GM18499 (cell line): ENCODE results near the gene KRT72.

ENCODE experiments used
- ATAC-seq: cut with Tn5 transposase; IDR thresholded peaks from one replicate; pipeline ENCODE4 v1.9.1; 2021; ENCODE audit warnings: moderate number of reproducible peaks; ENCODE audit not compliant: insufficient read depth, unreplicated experiment

Gene KRT72

DNA sequence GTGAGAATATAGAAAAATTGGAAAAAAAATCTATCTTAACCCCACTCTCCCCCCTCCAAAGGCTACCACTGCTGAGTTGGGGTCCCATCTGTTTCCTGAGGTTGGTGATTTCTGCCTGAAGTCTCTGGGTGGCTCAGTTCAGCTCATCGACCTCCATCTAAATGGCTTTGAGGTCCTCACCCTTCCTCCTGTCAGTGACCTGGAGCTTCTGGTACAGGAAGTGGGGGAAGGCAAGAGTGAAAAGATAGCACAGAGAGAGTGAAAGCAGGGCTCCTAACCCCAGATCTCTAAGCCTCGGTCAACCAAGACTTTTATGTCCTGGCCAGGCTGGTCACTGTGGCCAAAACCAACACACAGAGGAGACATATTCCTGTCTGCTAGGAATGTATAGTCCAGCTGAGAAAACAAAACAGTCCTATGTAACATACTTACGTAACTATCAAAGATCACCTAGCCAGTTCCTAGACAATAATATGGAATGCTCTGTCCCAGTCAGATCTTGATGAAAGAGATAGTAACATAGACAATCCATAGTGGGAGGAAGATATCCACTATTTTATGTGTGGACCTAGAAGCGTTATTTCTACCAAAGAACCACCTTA lies 29.4 kb upstream of the KRT72 start:
- ATAC-seq: no peak

GRCh38 chr12:52630008-52630500 lies 28.8 kb upstream of the KRT72 start:
- no peak for ATAC-seq

GRCh38 chr12:52629281-52630007 lies 28.2 kb upstream of the KRT72 start:
- ATAC-seq: no peak

GRCh38 chr12:52628841-52629240 lies 27.6 kb upstream of the KRT72 start:
- no peak for ATAC-seq

DNA sequence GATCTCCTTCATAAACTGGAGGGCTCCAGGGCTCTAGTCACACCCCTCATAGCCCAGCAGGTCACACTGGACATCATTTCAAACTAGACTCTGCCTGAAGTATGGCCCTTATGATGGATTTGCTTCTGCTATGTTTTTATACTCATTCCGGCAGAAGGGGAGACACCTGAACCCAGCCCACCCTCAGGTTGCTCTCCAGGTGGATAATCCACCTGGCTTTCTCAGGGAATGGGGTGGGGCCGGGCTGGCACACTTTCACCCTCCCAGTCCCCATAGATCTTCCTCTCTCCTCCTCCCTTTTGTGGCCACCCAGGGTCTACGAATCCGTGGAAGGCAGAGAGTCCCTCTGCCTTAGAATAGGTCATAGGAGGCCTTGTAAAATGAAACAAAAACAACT lies 26.8 kb upstream of the KRT72 start:
- no peak for ATAC-seq

DNA sequence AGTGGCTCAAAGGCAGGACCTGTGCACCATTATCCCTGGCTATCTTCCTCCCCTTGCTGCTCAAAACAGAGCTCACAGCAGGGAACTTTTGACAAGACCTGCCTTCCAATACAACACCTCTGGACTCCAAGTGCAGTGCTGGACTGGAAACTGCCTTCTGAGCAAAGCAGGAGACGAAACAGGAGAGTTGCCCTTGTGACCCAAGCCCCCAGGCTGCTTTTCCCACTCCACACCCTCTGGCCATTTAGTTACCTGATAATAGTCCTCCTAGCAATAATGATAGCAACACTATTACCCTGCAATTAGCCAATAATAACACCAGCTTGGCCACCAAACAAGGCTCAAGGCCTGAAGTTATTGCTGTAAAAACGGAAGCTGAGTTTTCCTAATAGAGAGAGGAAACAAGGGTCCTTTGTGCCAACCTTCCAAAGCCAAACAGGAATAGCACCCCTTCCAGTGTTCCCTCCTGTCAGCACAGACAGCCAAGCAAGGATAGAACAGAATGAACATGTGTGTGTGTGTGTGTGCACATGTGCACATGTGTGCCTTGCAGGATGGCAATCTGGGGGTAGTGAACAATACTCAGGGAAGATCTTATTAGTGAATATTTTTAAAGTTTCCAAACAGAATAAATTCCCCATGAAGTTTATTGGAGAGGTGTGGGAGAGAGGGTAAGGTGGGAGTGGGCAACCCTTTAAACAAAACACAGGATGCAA lies 26.3 kb upstream of the KRT72 start:
- ATAC-seq: no peak

DNA sequence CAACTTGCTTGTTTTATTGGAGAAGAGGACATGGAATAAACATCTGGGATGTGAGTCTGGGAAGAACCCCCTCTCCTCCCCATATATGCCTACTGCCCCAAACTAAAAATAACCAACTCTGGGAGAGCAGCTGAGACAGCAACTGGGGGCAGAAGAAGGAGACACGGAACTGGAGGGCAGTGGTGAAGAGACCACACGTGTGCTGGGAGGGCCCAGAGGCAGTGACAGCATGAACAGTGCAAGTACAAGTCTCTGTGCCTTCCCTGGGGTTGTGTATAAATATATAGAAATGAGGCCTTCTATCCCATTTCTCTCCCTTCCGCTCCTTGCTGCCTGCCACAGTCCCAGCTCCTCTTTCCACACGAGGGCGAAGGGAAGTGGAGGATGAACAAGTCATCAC lies 21.1 kb upstream of the KRT72 start:
- ATAC-seq: no peak

GRCh38 chr12:52618866-52619265 lies 17.6 kb upstream of the KRT72 start:
- no peak for ATAC-seq

GRCh38 chr12:52618216-52618615 lies 17.0 kb upstream of the KRT72 start, which contains the start of gene KRT73:
Gene KRT73, minus strand, starts transcription at chr12:52618559. Its CDS starts 35 bp downstream, at chr12:52618524.
- ATAC-seq: no peak

GRCh38 chr12:52617403-52617785 lies 16.1 kb upstream of the KRT72 start:
- no peak for ATAC-seq

GRCh38 chr12:52616680-52617402 lies 15.6 kb upstream of the KRT72 start:
- ATAC-seq: no peak

GRCh38 chr12:52615912-52616311 lies 14.6 kb upstream of the KRT72 start:
- no peak for ATAC-seq

- ATAC-seq: no peak
Observed at GRCh38 chr12:52615208-52615868, 14.1 kb upstream of the KRT72 start.

GRCh38 chr12:52614381-52615207 lies 13.3 kb upstream of the KRT72 start:
- no peak for ATAC-seq

DNA sequence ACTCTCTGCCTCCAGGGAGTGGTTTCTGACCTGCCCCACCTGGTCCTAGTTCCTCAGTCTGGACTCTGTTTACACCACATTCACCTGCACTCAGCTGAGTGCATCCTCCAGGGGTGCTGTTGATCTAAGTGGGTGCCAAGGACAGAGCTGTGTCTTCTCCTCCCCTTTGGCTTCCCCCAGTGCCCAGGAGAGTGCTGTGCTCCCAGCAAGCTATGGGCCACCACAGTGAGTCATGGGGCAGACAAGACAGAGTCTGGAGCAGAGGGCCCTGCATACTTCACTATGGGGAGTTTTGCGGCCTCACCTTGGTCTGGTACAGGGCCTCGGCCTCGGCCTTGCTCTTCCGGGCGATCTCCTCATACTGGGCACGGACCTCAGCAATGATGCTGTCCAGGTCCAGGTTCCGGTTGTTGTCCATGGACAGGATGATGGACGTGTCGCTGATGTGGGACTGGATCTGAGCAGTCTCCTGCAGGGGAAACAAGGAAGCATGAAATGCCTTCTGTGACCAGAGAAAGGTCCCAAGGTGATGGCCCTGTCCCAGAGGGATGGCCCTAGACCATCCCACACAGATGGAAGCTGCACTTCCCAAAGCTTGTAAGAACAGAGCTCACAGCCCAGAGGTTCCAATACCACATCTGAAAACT lies 12.2 kb upstream of the KRT72 start:
- ATAC-seq: no peak

DNA sequence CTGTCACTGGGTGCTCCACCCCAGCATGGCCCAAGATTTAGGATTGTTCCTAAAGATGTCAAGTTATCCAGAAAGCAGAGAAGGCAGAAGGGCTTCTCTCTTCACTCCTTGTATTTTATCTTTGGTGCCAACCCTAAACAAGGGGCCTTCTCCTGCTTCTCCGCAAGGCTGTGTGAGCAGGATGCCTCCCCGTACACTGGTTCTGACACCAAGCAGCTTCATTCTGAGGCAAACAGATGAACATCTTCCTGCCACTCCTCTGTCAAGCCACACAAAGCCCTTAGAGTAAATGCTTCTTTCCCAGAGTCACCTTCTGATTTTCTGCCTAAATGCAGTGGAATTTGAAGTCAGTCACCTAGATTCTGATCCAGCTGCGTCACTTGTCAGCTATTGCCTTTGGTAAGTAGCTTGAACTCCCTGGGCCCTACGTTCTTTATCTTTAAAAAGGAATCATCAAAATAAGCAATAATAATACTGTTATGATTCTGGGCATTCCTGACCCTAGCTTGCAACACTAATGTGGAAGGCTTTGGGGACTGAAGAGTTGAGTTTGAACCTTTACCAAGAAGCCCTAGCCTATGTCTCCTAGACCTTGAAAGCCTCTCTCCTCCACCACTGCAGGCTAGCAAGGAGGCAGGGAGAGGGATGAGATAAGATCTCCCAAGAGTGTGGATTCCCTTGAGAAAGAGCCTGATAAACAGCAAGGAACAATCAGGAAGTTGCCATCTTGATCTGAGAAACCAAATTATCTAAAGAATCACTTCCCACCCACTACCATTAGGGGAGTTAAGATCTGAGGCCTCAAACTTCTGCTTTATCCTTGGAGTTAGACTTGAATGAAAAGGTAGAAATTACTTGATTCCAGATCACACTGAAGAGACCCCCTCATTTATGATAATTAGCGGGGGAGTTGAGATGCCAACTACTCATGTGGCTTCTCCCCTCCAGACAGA lies 11.4 kb upstream of the KRT72 start:
- no peak for ATAC-seq

DNA sequence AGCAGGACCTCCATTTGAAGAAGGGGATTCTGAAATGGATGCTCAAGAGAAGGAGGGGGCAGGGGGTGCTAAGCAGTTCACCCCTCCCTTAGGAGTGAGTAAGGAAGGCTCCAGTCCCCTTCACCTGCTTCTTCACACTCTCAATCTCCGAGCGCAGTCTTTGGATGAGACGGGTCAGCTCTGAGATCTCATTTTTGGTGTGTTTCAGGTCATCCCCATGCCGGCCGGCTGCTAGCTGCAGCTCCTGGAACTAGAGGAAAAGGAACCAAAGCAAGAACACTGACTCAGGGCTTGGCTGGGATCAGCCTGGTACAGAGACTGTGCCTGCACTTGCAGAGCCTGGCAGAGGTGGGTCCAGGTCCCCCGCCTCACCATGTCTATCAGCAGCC lies 9.8 kb upstream of the KRT72 start:
- no peak for ATAC-seq
